Sigmoid colon (tissue), 7 donors: ENCODE measurements around the gene SP1. TPM values are rescaled to one million over a fixed set of nuclear protein-coding genes. Genes with fewer than 3 reads are reported as not detected.
"Not testable (repeated sequence)": the region's sequence is repeated elsewhere in the genome, so short reads cannot be mapped to it uniquely, and the experiment has no call there.

Experiments
- DNase-seq: peaks from one replicate; pipeline ENCODE4 v3.0.0-alpha.2; 2019
- H3K27ac ChIP-seq, 4 donors: fragments of 200-600 bp; sonication (generic); one replicate each; pipeline ENCODE4 v1.5.1; 2016 to 2019; ENCODE audit warnings: mild to moderate bottlenecking in 1 of 4
- H3K27me3 ChIP-seq, 3 donors: fragments of 200-600 bp; sonication (generic); one replicate each; pipeline ENCODE4 v1.5.1; 2019; ENCODE audit warnings: mild to moderate bottlenecking in 1 of 3
- H3K36me3 ChIP-seq, 4 donors: fragments of 200-600 bp; sonication (generic); one replicate each; pipeline ENCODE4 v1.5.1; 2016 to 2019
- H3K4me1 ChIP-seq, 4 donors: fragments of 200-600 bp; sonication (generic); one replicate each; pipeline ENCODE4 v1.5.1; 2017 to 2019
- H3K4me3 ChIP-seq, 4 donors: fragments of 200-600 bp; sonication (generic); one replicate each; pipeline ENCODE4 v1.5.1; 2017 to 2019; ENCODE audit warnings: mild to moderate bottlenecking in 2 of 4, moderate library complexity in 1 of 4
- H3K9me3 ChIP-seq, 4 donors: fragments of 200-600 bp in 3 of 4; sonication (generic) in 3 of 4; one replicate each; pipeline versions ENCODE4 v1.5.1 to v1.6.1; 2013 to 2019
- CTCF ChIP-seq, 4 experiments: fragments of 450-650 bp in 3 of 4; fragments of 200-600 bp in 1 of 4; IDR thresholded peaks; one replicate each; pipeline ENCODE4 v1.5.1; 2016 to 2019; ENCODE audit warnings: antibody characterized with exemption in 4 of 4, mild to moderate bottlenecking in 3 of 4, moderate library complexity in 2 of 4
- EP300 ChIP-seq, 4 donors: sonication (generic); formaldehyde crosslinking; IDR thresholded peaks; one replicate each; pipeline ENCODE4 v1.6.1; 2017; ENCODE audit warnings: antibody characterized with exemption in 4 of 4
- POLR2A ChIP-seq, 2 donors: fragments of 450-650 bp; IDR thresholded peaks; one replicate each; pipeline ENCODE4 v1.6.1; 2016; ENCODE audit warnings: antibody characterized with exemption in 2 of 2, mild to moderate bottlenecking in 2 of 2, moderate library complexity in 2 of 2
- POLR2AphosphoS5 ChIP-seq, 4 donors: sonication (generic); formaldehyde crosslinking; IDR thresholded peaks; one replicate each; pipeline ENCODE4 v1.6.1; 2017; ENCODE audit warnings: antibody characterized with exemption in 4 of 4
- WGBS, 2 donors: extraction: QIAGEN DNeasy Blood & Tissue Kit; methylation state at CpG; one replicate each; pipeline ENCODE4 v1.1.7; 2013; 5-methylcytosine and 5-hydroxymethylcytosine counted together
- intact Hi-C: fragments of 100-400 bp; cut with DNase I; formaldehyde crosslinking; loops from one replicate; pipeline ENCODE4 v1.15.1; 2023
- polyA plus RNA-seq, 3 donors: library from polyadenylated mRNA; stranded (reverse); fragments of 200-250 nt; gene quantifications; one replicate each; pipeline ENCODE4 v1.2.3, GENCODE V29; 2013
- total RNA-seq, 4 donors: library from RNA; depleted of rRNA; stranded (reverse); fragments of >200 nt; gene quantifications; one replicate each; pipeline ENCODE4 v1.1.0, GENCODE V29; 2016
- donor health status: healthy with polysubstance abuse.
- donor health status: Bipolar disorder and iron deficiency.
- donor health status: healthy.

The SP1 gene
- total and polyA plus RNA-seq, 7 donors = 11.4 to 69.8 (median 53.2) TPM

- peak; percentile 62 for DNase-seq
- no peaks in the 10 kb centered on the region for H3K9me3 ChIP-seq
- intact Hi-C loops = loop anchor here (2.0 kb wide), 1 partner anchor 23 kb away; no protein-coding TSS in a partner anchor
- H3K27me3 ChIP-seq = no peaks in the 10 kb centered on the region
- H3K27ac ChIP-seq = peak overlapping the region; percentile 75 to 91 (median 82)
- 87 to 90% methylated on average over 3 of the region's 3 CpGs for WGBS, 2 donors
- peak in 1 of 4 donors; percentile 50 for TF ChIP-seq EP300 (IDR thresholded peaks at IDR 0.05)
- peak in 3 of 4 donors; percentile 47 to 69 (median 67) for TF ChIP-seq POLR2AphosphoS5 (IDR thresholded peaks at IDR 0.05)
- no peak for TF ChIP-seq CTCF (IDR thresholded peaks at IDR 0.05)
- TF ChIP-seq POLR2A (IDR thresholded peaks at IDR 0.05) = no peak
- peak overlapping the region in 2 of 4 donors; percentile 7 to 23 for H3K4me3 ChIP-seq
- peaks cover 0 to 77% (median 72%) of the 10 kb centered on the region in 4 donors for H3K4me1 ChIP-seq
- peaks cover 0 to 12% (median 6%) of the 10 kb centered on the region in 4 donors for H3K36me3 ChIP-seq
Measured at GRCh38 chr12:53389702-53390101, 9.7 kb downstream of the SP1 start.

- Histone ChIP-seq H3K27ac (peak overlapping the region; percentile 75 to 91 (median 82)), H3K27me3 (no peaks in the 10 kb centered on the region), H3K4me3 (no peak overlapping the region), H3K36me3 (peaks cover 0 to 5% (median under 1%) of the 10 kb centered on the region in 4 donors), H3K4me1 (peaks cover 0 to 67% (median 58%) of the 10 kb centered on the region in 4 donors), H3K9me3 (no peaks in the 10 kb centered on the region)
- DNase-seq = no peak
- TF ChIP-seq CTCF (IDR thresholded peaks at IDR 0.05) (no peak), POLR2AphosphoS5 (IDR thresholded peaks at IDR 0.05) (peak in 1 of 4 donors; percentile 10)
- WGBS, 2 donors = 64 to 67% methylated on average over 5 of the region's 5 CpGs
- intact Hi-C loops = no loop called here
Measured at GRCh38 chr12:53391724-53392123, 11.7 kb downstream of the SP1 start.

- Histone ChIP-seq H3K4me3 (no peak overlapping the region), H3K9me3 (no peaks in the 10 kb centered on the region), H3K36me3 (peaks cover 0 to 17% (median 0%) of the 10 kb centered on the region in 4 donors), H3K27ac (no peak overlapping the region), H3K4me1 (peaks cover 0 to 42% (median 28%) of the 10 kb centered on the region in 4 donors), H3K27me3 (no peaks in the 10 kb centered on the region)
- TF ChIP-seq EP300 (IDR thresholded peaks at IDR 0.05) (no peak), POLR2AphosphoS5 (IDR thresholded peaks at IDR 0.05) (no peak), POLR2A (IDR thresholded peaks at IDR 0.05) (no peak), CTCF (IDR thresholded peaks at IDR 0.05) (no peak)
- 97 to 99% methylated on average over 7 of the region's 7 CpGs for WGBS, 2 donors
- DNase-seq = peak; percentile 36
- intact Hi-C loops = no loop called here
Measured at GRCh38 chr12:53399896-53400295, 19.9 kb downstream of the SP1 start.

- Histone ChIP-seq H3K4me1 (peaks cover 0 to 27% (median 16%) of the 10 kb centered on the region in 4 donors), H3K36me3 (peaks cover 0 to 26% (median 12%) of the 10 kb centered on the region in 4 donors)
- H3K27ac ChIP-seq, intact Hi-C loops, H3K4me3 ChIP-seq, H3K9me3 ChIP-seq, H3K27me3 ChIP-seq: not testable (repeated sequence)
- peak; percentile 22 for DNase-seq
- WGBS, 2 donors = 96% methylated on average over 16 of the region's 16 CpGs
Measured at GRCh38 chr12:53402351-53402750, 22.4 kb downstream of the SP1 start.

- H3K9me3 ChIP-seq = no peaks in the 10 kb centered on the region
- H3K4me3 ChIP-seq = no peak overlapping the region
- peaks cover 0 to 23% (median 13%) of the 10 kb centered on the region in 4 donors for H3K4me1 ChIP-seq
- DNase-seq = peak; percentile 61
- no peaks in the 10 kb centered on the region for H3K27me3 ChIP-seq
- WGBS, 2 donors = 88 to 91% methylated on average over 7 of the region's 7 CpGs
- no peak for TF ChIP-seq POLR2AphosphoS5 (IDR thresholded peaks at IDR 0.05)
- no peak for TF ChIP-seq POLR2A (IDR thresholded peaks at IDR 0.05)
- TF ChIP-seq EP300 (IDR thresholded peaks at IDR 0.05) = no peak
- TF ChIP-seq CTCF (IDR thresholded peaks at IDR 0.05) = no peak
- H3K27ac ChIP-seq = peak overlapping the region in 1 of 4 donors; percentile 21
- intact Hi-C loops = no loop called here
- H3K36me3 ChIP-seq = peaks cover 0 to 31% (median 16%) of the 10 kb centered on the region in 4 donors
Measured at GRCh38 chr12:53402871-53403270, 22.9 kb downstream of the SP1 start.
